B cell (primary cell): Measurements from ENCODE around the gene TECR. TPM values are rescaled to one million over a fixed set of nuclear protein-coding genes. Genes with fewer than 3 reads are reported as not detected.

Experiments used
- ATAC-seq: fragments of 200-7000 bp; cut with Tn5 transposase; one replicate; pipeline ENCODE4 v1.10.0; 2021; ENCODE audit warnings: low read depth, mild to moderate bottlenecking, moderate number of reproducible peaks, moderate library complexity
- CTCF ChIA-PET: fragments of 350-600 bp; sonication (Branson Sonifier 250); formaldehyde crosslinking; loops from one replicate; lab custom pipeline; 2021; ENCODE audit warnings: antibody characterized with exemption, inconsistent platforms; lab: Charles Lee
- POLR2A ChIA-PET: fragments of 350-600 bp; sonication (Branson Sonifier 250); formaldehyde crosslinking; loops from one replicate; lab custom pipeline; 2021; ENCODE audit warnings: antibody characterized with exemption; lab: Charles Lee
- DNase-seq: peaks from one replicate; pipeline ENCODE4 v3.0.0; 2013
- H2AFZ ChIP-seq: 2 replicates; pipeline ENCODE4 v1.6.1; 2012; ENCODE audit warnings: mild to moderate bottlenecking, low read depth, low read length; ENCODE audit not compliant: insufficient read depth, poor library complexity, severe bottlenecking
- H3K27ac ChIP-seq, 2 donors: 1 replicate in 1 of 2; 2 replicates in 1 of 2; pipeline ENCODE4 v1.5.1; 2012 to 2013; ENCODE audit warnings: low read length in 2 of 2, mild to moderate bottlenecking in 2 of 2, moderate library complexity in 1 of 2
- H3K27me3 ChIP-seq, 4 experiments: fragments of 200-600 bp in 1 of 4; sonication (generic) in 1 of 4; replicated peaks in 1 of 4; 1 replicate in 2 of 4; 2 replicates in 2 of 4; pipeline versions ENCODE4 v1.6.1 to v1.7.0; 2013 to 2016; ENCODE audit warnings: low read length in 3 of 4, mild to moderate bottlenecking in 2 of 4, mixed read lengths in 1 of 4, moderate library complexity in 1 of 4; ENCODE audit not compliant: insufficient read depth in 4 of 4, control insufficient read depth in 3 of 4; ENCODE audit errors: control extremely low read depth in 1 of 4
- H3K36me3 ChIP-seq, 2 experiments: replicated peaks in 1 of 2; 1 replicate in 1 of 2; 2 replicates in 1 of 2; pipeline versions ENCODE4 v1.6.1 to v1.7.1; 2013; ENCODE audit warnings: low read length in 1 of 2; ENCODE audit not compliant: insufficient read depth in 2 of 2, control insufficient read depth in 1 of 2; ENCODE audit errors: control extremely low read depth in 1 of 2, extremely low read depth in 1 of 2
- H3K4me1 ChIP-seq, 2 donors: fragments of 200-600 bp in 1 of 2; sonication (generic) in 1 of 2; 1 replicate in 1 of 2; 2 replicates in 1 of 2; pipeline versions ENCODE4 v1.5.1 to v1.6.1; 2013 to 2017; ENCODE audit warnings: low read length in 2 of 2; ENCODE audit not compliant: control insufficient read depth in 2 of 2, insufficient read depth in 2 of 2
- H3K4me2 ChIP-seq: replicated peaks from 2 replicates; pipeline ENCODE3; 2012; ENCODE audit warnings: mild to moderate bottlenecking, low read depth, low read length; ENCODE audit not compliant: poor library complexity, severe bottlenecking
- H3K4me3 ChIP-seq, 5 experiments: fragments of 200-600 bp in 1 of 5; sonication (generic) in 1 of 5; 1 replicate in 3 of 5; 2 replicates in 2 of 5; pipeline versions ENCODE4 v1.5.1 to v1.7.0; 2011 to 2016; ENCODE audit warnings: low read length in 4 of 5, mild to moderate bottlenecking in 4 of 5, low read depth in 2 of 5, control low read depth in 1 of 5, moderate library complexity in 1 of 5; ENCODE audit not compliant: insufficient read depth in 1 of 5; ENCODE audit errors: control extremely low read depth in 1 of 5, extremely low read depth in 1 of 5
- H3K79me2 ChIP-seq: fragments of 200-600 bp; sonication (generic); one replicate; pipeline ENCODE4 v1.6.0; 2016; ENCODE audit warnings: low read length; ENCODE audit not compliant: control insufficient read depth, insufficient read depth
- H3K9ac ChIP-seq: fragments of 200-600 bp; sonication (generic); 2 replicates; pipeline ENCODE4 v1.6.1; 2017; ENCODE audit warnings: mild to moderate bottlenecking, low read length, moderate library complexity
- H3K9me3 ChIP-seq, 3 donors: one replicate each; pipeline versions ENCODE4 v1.6.1 to v1.7.1; 2013; ENCODE audit warnings: low read length in 2 of 3; ENCODE audit not compliant: control insufficient read depth in 2 of 3, insufficient read depth in 1 of 3; ENCODE audit errors: control extremely low read depth in 1 of 3
- H4K20me1 ChIP-seq: 2 replicates; pipeline ENCODE4 v1.6.0; 2012; ENCODE audit warnings: mild to moderate bottlenecking, low read length; ENCODE audit not compliant: insufficient read depth, control insufficient read depth, poor library complexity, severe bottlenecking
- H3K27ac Mint-ChIP-seq: one replicate; pipeline ENCODE4 v1.8.0; 2021; ENCODE audit warnings: mixed read lengths
- H3K27me3 Mint-ChIP-seq: one replicate; pipeline ENCODE4 v1.8.0; 2021; ENCODE audit warnings: mixed read lengths
- H3K4me1 Mint-ChIP-seq: one replicate; pipeline ENCODE4 v1.8.0; 2021; ENCODE audit warnings: mixed read lengths
- H3K4me3 Mint-ChIP-seq: one replicate; pipeline ENCODE4 v1.8.0; 2021; ENCODE audit warnings: mixed read lengths
- H3K9me3 Mint-ChIP-seq: one replicate; pipeline ENCODE4 v1.8.0; 2022; ENCODE audit warnings: mixed read lengths; ENCODE audit not compliant: insufficient read depth
- EZH2 ChIP-seq: IDR thresholded peaks from 2 replicates; pipeline ENCODE4 v1.6.1; 2012; ENCODE audit warnings: borderline replicate concordance, low read depth, mild to moderate bottlenecking, moderate library complexity, low read length; ENCODE audit not compliant: insufficient read depth, poor library complexity, severe bottlenecking
- WGBS: methylation state at CpG from one replicate; pipeline ENCODE4 v1.1.5; 2013; ENCODE audit warnings: missing lambda C conversion rate; ENCODE audit not compliant: insufficient coverage; 5-methylcytosine and 5-hydroxymethylcytosine counted together
- intact Hi-C: fragments of 100-400 bp; cut with micrococcal nuclease; formaldehyde crosslinking; loops from one replicate; pipeline ENCODE4 v1.10.0; 2022
- polyA plus RNA-seq: library from polyadenylated mRNA; depleted of rRNA; stranded (reverse); fragments of >200 nt; gene quantifications from 2 replicates; pipeline ENCODE4 v1.2.3, GENCODE V29; 2012
- total RNA-seq, 2 donors: library from RNA; stranded (reverse); fragments of 120-200 nt in 1 of 2; gene quantifications; 1 replicate in 1 of 2; 2 replicates in 1 of 2; pipeline versions ENCODE4 v1.2.3 to v1.2.4, GENCODE V29; 2013 to 2022
- TF ChIP-seq, protein P1 (sequence below): fragments of 200-600 bp; IDR thresholded peaks from one replicate; pipeline ENCODE4 v1.8.0; 2022; ENCODE audit warnings: antibody characterized with exemption, mild to moderate bottlenecking

Gene TECR
- total and polyA plus RNA-seq, 2 donors (not counting 1 experiment from before 2014, with no cell fraction given) = 68.9 to 129 TPM

GRCh38 chr19:14562660-14563589 is 33.5 kb downstream of the TECR start:
- Histone ChIP-seq H3K4me3 (no peak overlapping the region), H3K9me3 (peaks cover 0 to 3% (median 0%) of the 10 kb centered on the region in 3 donors), H3K79me2 (peaks cover 51% of the 10 kb centered on the region), H3K27ac (no peak overlapping the region), H3K36me3 (peaks cover 0 to 31% of the 10 kb centered on the region in 2 experiments), H3K27me3 (no peaks in the 10 kb centered on the region), H3K4me1 (peaks cover 0 to 5% of the 10 kb centered on the region in 2 donors), H2AFZ (no peak overlapping the region), H4K20me1 (peaks cover 70% of the 10 kb centered on the region), H3K9ac (no peak overlapping the region), H3K4me2 (no peak overlapping the region)
- intact Hi-C loops = no loop called here
- no peaks in the 10 kb centered on the region for H3K9me3 Mint-ChIP-seq
- TF ChIP-seq, protein P1, sequence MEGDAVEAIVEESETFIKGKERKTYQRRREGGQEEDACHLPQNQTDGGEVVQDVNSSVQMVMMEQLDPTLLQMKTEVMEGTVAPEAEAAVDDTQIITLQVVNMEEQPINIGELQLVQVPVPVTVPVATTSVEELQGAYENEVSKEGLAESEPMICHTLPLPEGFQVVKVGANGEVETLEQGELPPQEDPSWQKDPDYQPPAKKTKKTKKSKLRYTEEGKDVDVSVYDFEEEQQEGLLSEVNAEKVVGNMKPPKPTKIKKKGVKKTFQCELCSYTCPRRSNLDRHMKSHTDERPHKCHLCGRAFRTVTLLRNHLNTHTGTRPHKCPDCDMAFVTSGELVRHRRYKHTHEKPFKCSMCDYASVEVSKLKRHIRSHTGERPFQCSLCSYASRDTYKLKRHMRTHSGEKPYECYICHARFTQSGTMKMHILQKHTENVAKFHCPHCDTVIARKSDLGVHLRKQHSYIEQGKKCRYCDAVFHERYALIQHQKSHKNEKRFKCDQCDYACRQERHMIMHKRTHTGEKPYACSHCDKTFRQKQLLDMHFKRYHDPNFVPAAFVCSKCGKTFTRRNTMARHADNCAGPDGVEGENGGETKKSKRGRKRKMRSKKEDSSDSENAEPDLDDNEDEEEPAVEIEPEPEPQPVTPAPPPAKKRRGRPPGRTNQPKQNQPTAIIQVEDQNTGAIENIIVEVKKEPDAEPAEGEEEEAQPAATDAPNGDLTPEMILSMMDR = no peak
- no peak for TF ChIP-seq EZH2
- POLR2A ChIA-PET = no interaction called here
- H3K4me1 Mint-ChIP-seq = peaks cover 19% of the 10 kb centered on the region
- H3K4me3 Mint-ChIP-seq = no peak overlapping the region
- WGBS = 94% methylated on average over 20 of the region's 23 CpGs
- H3K27ac Mint-ChIP-seq = peak overlapping the region; percentile 41
- ATAC-seq (no peak), DNase-seq (no peak)
- H3K27me3 Mint-ChIP-seq = no peaks in the 10 kb centered on the region
- CTCF ChIA-PET = interaction anchor here (1.3 kb wide), 1 partner anchor 11 kb away, joined by 6 read pairs; no protein-coding TSS in a partner anchor

GRCh38 chr19:14563590-14563926 is 34.2 kb downstream of the TECR start:
- ATAC-seq (no peak), DNase-seq (no peak)
- intact Hi-C loops = no loop called here
- Mint-ChIP-seq H3K27ac (no peak overlapping the region), H3K9me3 (no peaks in the 10 kb centered on the region), H3K27me3 (no peaks in the 10 kb centered on the region), H3K4me3 (no peak overlapping the region), H3K4me1 (peaks cover 23% of the 10 kb centered on the region)
- no peak overlapping the region for H3K9ac ChIP-seq
- H2AFZ ChIP-seq = no peak overlapping the region
- WGBS = 99% methylated on average over 15 of the region's 16 CpGs
- H3K4me1 ChIP-seq = peaks cover 0 to 5% of the 10 kb centered on the region in 2 donors
- peaks cover 0 to 35% of the 10 kb centered on the region in 2 experiments for H3K36me3 ChIP-seq
- no peaks in the 10 kb centered on the region for H3K27me3 ChIP-seq
- H4K20me1 ChIP-seq = peaks cover 69% of the 10 kb centered on the region
- no peak overlapping the region for H3K4me2 ChIP-seq
- CTCF ChIA-PET = no interaction called here
- POLR2A ChIA-PET = no interaction called here
- H3K79me2 ChIP-seq = peaks cover 46% of the 10 kb centered on the region
- TF ChIP-seq EZH2 = no peak
- TF ChIP-seq, protein P1 = no peak
- no peak overlapping the region for H3K27ac ChIP-seq
- peaks cover 0 to 2% (median 0%) of the 10 kb centered on the region in 3 donors for H3K9me3 ChIP-seq
- no peak overlapping the region for H3K4me3 ChIP-seq
